Tibial nerve (tissue), 4 donors: Measurements from ENCODE around the gene PRSS53. TPM values are rescaled to one million over a fixed set of nuclear protein-coding genes. Genes with fewer than 3 reads are reported as not detected.

Source experiments
- DNase-seq, 2 donors: peaks; one replicate each; pipeline ENCODE4 v3.0.0-alpha.2; 2019; ENCODE audit warnings: low spot score in 2 of 2
- H3K27ac ChIP-seq, 4 donors: fragments of 200-600 bp; sonication (generic) in 3 of 4; one replicate each; pipeline ENCODE4 v1.5.1; 2017 to 2019; ENCODE audit warnings: mild to moderate bottlenecking in 1 of 4
- H3K27me3 ChIP-seq, 2 donors: fragments of 200-600 bp; sonication (generic) in 1 of 2; one replicate each; pipeline versions ENCODE4 v1.5.1 to v1.6.0; 2017 to 2019
- H3K36me3 ChIP-seq, 3 donors: fragments of 200-600 bp; sonication (generic); one replicate each; pipeline ENCODE4 v1.5.1; 2018 to 2019
- H3K4me1 ChIP-seq, 4 donors: fragments of 200-600 bp; sonication (generic) in 3 of 4; one replicate each; pipeline ENCODE4 v1.5.1; 2017 to 2019
- H3K4me3 ChIP-seq, 4 donors: fragments of 200-600 bp; sonication (generic) in 3 of 4; one replicate each; pipeline ENCODE4 v1.5.1; 2017 to 2019; ENCODE audit warnings: mild to moderate bottlenecking in 1 of 4, moderate library complexity in 1 of 4
- H3K9me3 ChIP-seq, 4 donors: fragments of 200-600 bp; sonication (generic) in 3 of 4; one replicate each; pipeline ENCODE4 v1.5.1; 2017 to 2019
- EP300 ChIP-seq, 2 donors: sonication (generic); formaldehyde crosslinking; IDR thresholded peaks; one replicate each; pipeline ENCODE4 v1.6.1; 2017; ENCODE audit warnings: antibody characterized with exemption in 2 of 2, mild to moderate bottlenecking in 1 of 2
- POLR2A ChIP-seq, 2 donors: fragments of 450-650 bp; IDR thresholded peaks; one replicate each; pipeline ENCODE4 v1.6.1; 2017; ENCODE audit warnings: antibody characterized with exemption in 2 of 2, mild to moderate bottlenecking in 2 of 2, moderate library complexity in 2 of 2
- WGBS, 2 donors: methylation state at CpG; one replicate each; pipeline ENCODE4 v1.1.5; 2018; 5-methylcytosine and 5-hydroxymethylcytosine counted together
- total RNA-seq, 4 donors: library from RNA; depleted of rRNA; stranded (reverse); fragments of >200 nt; gene quantifications; one replicate each; pipeline ENCODE4 v1.1.0, GENCODE V29; 2016
- TF ChIP-seq, protein P1 (sequence below), 5 experiments: fragments of 200-600 bp in 3 of 5; fragments of 450-650 bp in 2 of 5; sonication (generic) in 3 of 5; IDR thresholded peaks; one replicate each; pipeline ENCODE4 v1.5.1; 2016 to 2019; ENCODE audit warnings: antibody characterized with exemption in 5 of 5, mild to moderate bottlenecking in 3 of 5, moderate library complexity in 2 of 5

The PRSS53 gene
- total RNA-seq, 4 donors from 2014 or later = 1.3 to 5.4 (median 3.1) TPM

DNA sequence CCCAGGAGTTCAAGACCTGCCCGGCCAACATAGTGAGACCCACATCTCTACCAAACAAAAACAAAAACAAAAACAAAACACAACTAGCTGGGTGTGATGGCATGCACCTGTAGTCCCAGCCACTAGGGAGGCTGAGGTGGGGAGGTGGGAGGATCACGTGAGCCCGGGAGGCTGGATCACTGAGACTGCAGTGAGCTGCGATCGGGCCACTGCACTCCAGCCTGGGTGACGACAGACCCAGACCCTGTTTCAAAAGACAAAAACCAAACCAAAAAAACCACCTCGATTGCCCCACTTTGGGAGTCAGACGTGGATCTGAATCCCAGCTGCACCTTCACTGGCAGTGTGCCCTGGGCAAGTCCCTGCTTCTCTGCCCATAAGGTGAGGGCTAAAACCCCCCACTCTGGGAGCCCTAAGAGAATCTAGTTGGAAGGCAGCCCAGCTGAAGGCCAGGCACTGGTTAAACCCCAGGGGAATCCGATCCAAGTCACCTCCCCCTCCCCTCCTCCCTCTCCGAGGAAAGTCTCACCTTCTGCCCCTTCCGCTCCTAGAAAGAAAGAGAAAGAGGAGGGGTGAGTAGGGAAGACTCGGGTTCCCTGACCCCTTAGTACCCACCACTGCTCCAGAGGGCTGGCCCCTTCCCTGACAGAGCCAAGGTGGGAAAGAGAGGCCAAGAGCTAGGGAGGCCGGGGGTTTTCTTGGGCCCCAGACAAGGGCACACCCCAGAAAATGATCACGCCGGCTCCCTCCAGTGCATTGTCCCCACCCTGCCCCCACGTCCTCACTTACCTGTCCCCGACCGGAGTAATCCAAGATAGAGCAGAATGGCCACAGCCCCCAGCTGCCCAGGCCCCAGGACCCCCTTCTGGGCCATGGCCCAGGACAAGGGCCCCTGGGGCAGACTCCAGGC, 46.1 kb upstream of the PRSS53 start:
- H3K9me3 ChIP-seq = no peaks in the 10 kb centered on the region
- WGBS, 2 donors = 21 to 22% methylated on average over 17 to 18 of the region's 18 CpGs
- H3K27me3 ChIP-seq = peaks cover 0 to 19% of the 10 kb centered on the region in 2 donors
- no peak for DNase-seq
- H3K36me3 ChIP-seq = peaks cover 0 to 36% (median 0%) of the 10 kb centered on the region in 3 donors
- H3K4me1 ChIP-seq = peaks cover 0 to 23% (median 0%) of the 10 kb centered on the region in 4 donors
- peak overlapping the region in 1 of 4 donors; percentile 25 for H3K4me3 ChIP-seq
- TF ChIP-seq, protein P1, sequence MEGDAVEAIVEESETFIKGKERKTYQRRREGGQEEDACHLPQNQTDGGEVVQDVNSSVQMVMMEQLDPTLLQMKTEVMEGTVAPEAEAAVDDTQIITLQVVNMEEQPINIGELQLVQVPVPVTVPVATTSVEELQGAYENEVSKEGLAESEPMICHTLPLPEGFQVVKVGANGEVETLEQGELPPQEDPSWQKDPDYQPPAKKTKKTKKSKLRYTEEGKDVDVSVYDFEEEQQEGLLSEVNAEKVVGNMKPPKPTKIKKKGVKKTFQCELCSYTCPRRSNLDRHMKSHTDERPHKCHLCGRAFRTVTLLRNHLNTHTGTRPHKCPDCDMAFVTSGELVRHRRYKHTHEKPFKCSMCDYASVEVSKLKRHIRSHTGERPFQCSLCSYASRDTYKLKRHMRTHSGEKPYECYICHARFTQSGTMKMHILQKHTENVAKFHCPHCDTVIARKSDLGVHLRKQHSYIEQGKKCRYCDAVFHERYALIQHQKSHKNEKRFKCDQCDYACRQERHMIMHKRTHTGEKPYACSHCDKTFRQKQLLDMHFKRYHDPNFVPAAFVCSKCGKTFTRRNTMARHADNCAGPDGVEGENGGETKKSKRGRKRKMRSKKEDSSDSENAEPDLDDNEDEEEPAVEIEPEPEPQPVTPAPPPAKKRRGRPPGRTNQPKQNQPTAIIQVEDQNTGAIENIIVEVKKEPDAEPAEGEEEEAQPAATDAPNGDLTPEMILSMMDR (IDR thresholded peaks at IDR 0.05) = no peak
- no peak for TF ChIP-seq POLR2A (IDR thresholded peaks at IDR 0.05)
- TF ChIP-seq EP300 (IDR thresholded peaks at IDR 0.05) = no peak
- peak overlapping the region in 1 of 4 donors; percentile 76 for H3K27ac ChIP-seq

DNA sequence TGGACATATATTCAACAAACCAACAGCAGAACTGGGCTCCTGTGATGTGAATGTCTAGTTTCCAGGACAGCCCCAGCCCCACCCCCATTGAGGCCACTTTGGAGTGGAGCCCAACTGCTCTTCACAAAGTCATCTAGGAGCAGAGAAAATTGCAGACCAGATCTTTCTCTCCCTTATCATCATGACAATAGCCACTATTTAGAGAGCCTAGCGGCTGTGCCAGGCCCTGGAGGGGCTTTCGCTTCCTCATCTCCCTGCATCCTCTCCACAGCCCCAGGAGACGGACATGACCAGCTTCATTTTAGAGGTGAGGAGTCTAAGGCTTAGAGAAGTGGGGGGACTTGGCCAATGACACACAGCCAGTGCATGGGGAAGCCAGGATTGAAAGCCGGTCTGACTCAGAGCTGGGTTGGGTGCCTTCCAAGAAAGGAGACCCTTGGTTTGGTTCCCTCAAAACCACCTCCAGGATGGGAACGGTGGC, 45.4 kb upstream of the PRSS53 start:
- H3K27me3 ChIP-seq = peaks cover 0 to 19% of the 10 kb centered on the region in 2 donors
- H3K4me3 ChIP-seq = peak overlapping the region in 1 of 4 donors; percentile 12
- TF ChIP-seq POLR2A (IDR thresholded peaks at IDR 0.05) (no peak), EP300 (IDR thresholded peaks at IDR 0.05) (no peak)
- TF ChIP-seq, protein P1 (IDR thresholded peaks at IDR 0.05) = no peak
- 33 to 42% methylated on average over 5 of the region's 5 CpGs for WGBS, 2 donors
- peak overlapping the region in 1 of 4 donors; percentile 38 for H3K27ac ChIP-seq
- no peaks in the 10 kb centered on the region for H3K9me3 ChIP-seq
- H3K36me3 ChIP-seq = peaks cover 0 to 43% (median 0%) of the 10 kb centered on the region in 3 donors
- no peak for DNase-seq
- H3K4me1 ChIP-seq = peaks cover 0 to 28% (median 0%) of the 10 kb centered on the region in 4 donors

DNA sequence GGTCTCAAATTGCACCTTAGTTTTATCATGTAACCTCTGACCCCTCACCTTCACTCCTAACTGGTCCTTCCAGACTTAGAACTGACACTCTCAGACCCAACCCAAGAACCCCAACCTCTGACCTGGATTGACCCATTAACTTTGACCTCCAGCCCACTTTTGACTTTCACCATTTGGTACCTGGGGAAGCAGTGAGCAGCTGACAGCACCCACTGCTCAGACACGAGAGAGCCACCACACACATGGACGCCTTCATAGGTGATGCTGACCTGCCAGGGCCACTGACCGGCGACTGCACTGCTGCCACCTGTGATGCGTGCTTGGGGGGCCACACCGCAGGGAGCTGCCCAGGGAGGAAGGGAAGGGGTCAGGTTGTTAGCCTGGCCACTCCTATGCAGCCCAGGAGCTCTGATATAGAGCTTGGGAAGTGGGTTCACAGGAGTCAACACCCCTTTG, 44.3 kb upstream of the PRSS53 start:
- WGBS, 2 donors = 85 to 93% methylated on average over 6 of the region's 6 CpGs

DNA sequence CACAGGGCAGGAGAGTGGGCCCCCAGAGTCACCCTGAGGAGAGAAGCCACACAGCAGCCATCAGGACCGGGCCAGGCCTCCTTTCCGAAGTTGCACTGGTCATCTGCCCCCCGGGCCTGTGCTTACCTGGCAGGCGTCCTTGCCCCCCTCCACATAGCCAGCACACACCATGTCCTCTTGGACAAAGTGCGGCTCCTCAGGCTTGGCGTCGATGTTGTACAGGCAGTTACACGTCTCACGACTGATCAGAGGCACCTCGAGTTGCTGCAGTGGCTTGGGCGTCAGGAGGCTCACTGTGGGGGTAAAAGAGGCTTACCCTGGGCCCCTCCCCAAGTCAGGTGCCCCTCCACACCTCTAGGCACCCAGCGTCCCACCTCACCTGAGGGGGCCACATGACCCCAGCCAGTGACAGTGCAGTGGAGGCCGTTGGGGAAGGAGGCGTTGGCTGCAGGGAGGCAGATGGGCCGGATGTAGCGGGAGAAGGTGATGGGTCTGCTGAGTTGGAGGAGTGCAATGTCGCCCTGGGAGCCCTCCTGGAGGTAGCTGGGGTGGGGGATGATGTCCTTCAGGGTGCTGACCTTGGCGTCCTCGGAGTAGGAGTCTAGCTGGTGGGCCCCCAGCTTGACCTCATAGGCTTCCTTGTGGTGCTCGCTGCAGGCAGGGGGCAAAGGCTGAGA, 43.7 kb upstream of the PRSS53 start:
- H3K4me1 ChIP-seq = peaks cover 0 to 41% (median 2%) of the 10 kb centered on the region in 4 donors
- WGBS, 2 donors = 85 to 87% methylated on average over 18 to 20 of the region's 20 CpGs
- H3K27ac ChIP-seq = peak overlapping the region in 2 of 4 donors; percentile 41 to 85
- H3K36me3 ChIP-seq = peaks cover 0 to 60% (median under 1%) of the 10 kb centered on the region in 3 donors
- DNase-seq = no peak
- H3K9me3 ChIP-seq = no peaks in the 10 kb centered on the region
- no peak for TF ChIP-seq EP300 (IDR thresholded peaks at IDR 0.05)
- no peak for TF ChIP-seq POLR2A (IDR thresholded peaks at IDR 0.05)
- peaks cover 0 to 19% of the 10 kb centered on the region in 2 donors for H3K27me3 ChIP-seq
- no peak overlapping the region for H3K4me3 ChIP-seq

More for the DNA sequence above, 44.3 kb upstream of the PRSS53 start:
- H3K4me3 ChIP-seq = no peak overlapping the region
- peaks cover 0 to 54% (median 0%) of the 10 kb centered on the region in 3 donors for H3K36me3 ChIP-seq
- H3K9me3 ChIP-seq = no peaks in the 10 kb centered on the region
- no peak overlapping the region for H3K27ac ChIP-seq
- peaks cover 0 to 19% of the 10 kb centered on the region in 2 donors for H3K27me3 ChIP-seq
- TF ChIP-seq, protein P1 (IDR thresholded peaks at IDR 0.05) = no peak
- no peak for TF ChIP-seq EP300 (IDR thresholded peaks at IDR 0.05)
- H3K4me1 ChIP-seq = peaks cover 0 to 35% (median under 1%) of the 10 kb centered on the region in 4 donors
- no peak for DNase-seq

DNA sequence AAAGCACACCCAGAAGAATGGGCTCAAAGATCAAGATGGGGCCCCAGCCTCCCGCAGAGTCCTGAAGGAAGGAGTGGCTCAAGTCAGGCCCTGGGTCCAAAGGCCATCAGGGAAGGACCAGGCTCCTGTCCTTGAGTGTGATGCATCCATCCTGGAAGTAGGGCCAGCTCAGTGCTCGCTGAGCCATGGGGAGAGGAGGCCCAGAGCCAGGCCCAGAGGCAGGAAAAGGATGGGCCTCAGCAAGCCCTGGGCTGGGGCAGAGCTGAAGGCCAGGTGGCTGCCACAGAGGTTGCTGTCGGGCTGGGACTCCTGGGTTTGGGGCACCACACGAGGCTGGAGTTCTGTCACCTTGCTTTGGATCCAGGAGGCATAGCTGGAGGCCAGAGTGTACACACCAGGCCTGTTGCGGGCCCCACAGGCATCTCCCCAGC, 43.1 kb upstream of the PRSS53 start:
- H3K4me3 ChIP-seq = no peak overlapping the region
- H3K27ac ChIP-seq = peak overlapping the region in 2 of 4 donors; percentile 47 to 85
- H3K36me3 ChIP-seq = peaks cover 0 to 66% (median 4%) of the 10 kb centered on the region in 3 donors
- H3K4me1 ChIP-seq = peaks cover 0 to 43% (median 2%) of the 10 kb centered on the region in 4 donors
- peaks cover 0 to 18% of the 10 kb centered on the region in 2 donors for H3K27me3 ChIP-seq
- H3K9me3 ChIP-seq = no peaks in the 10 kb centered on the region
- TF ChIP-seq, protein P1 (IDR thresholded peaks at IDR 0.05) = no peak
- TF ChIP-seq EP300 (IDR thresholded peaks at IDR 0.05) (no peak), POLR2A (IDR thresholded peaks at IDR 0.05) (no peak)
- WGBS, 2 donors = 79 to 83% methylated on average over 3 to 5 of the region's 5 CpGs
- DNase-seq = no peak
